ENCODE data around the gene GPR108.

- TF ChIP-seq JUND (IDR thresholded peaks at IDR 0.05): no peak
- TF ChIP-seq GABPA (IDR thresholded peaks at IDR 0.05 in 1 of 2, conservative IDR thresholded peaks at IDR 0.05 in 1 of 2): no peak
- TF ChIP-seq CTCF (IDR thresholded peaks at IDR 0.05; ENCODE audit: low read depth, low read length, missing input control): no peak
- no peak for TF ChIP-seq ATF3 (IDR thresholded peaks at IDR 0.05)
- TF ChIP-seq RAD21 (IDR thresholded peaks at IDR 0.05): no peak
- no peak for TF ChIP-seq HNF4A (conservative IDR thresholded peaks at IDR 0.05)
Observed at GRCh38 chr19:6700586-6701316, 36.6 kb downstream of the GPR108 start.
